Effector memory CD8-positive, alpha-beta T cell (primary cell): Measurements from ENCODE around the gene SLC6A3.

Source experiments
- ATAC-seq: fragments of 150-1000 bp; cut with Tn5 transposase; replicated peaks from 2 replicates; pipeline ENCODE4 v1.10.0; 2021; ENCODE audit warnings: mild to moderate bottlenecking, moderate library complexity
- DNase-seq, 3 experiments: peaks; one replicate each; pipeline ENCODE4 v3.0.0; 2021
- H3K27ac Mint-ChIP-seq, 2 donors: one replicate each; pipeline ENCODE4 v1.8.0; 2022; ENCODE audit warnings: mild to moderate bottlenecking in 2 of 2, mixed read lengths in 2 of 2, moderate library complexity in 2 of 2
- H3K27me3 Mint-ChIP-seq, 2 donors: one replicate each; pipeline ENCODE4 v1.8.0; 2022; ENCODE audit warnings: mixed read lengths in 2 of 2
- H3K36me3 Mint-ChIP-seq: one replicate; pipeline ENCODE4 v1.8.0; 2022; ENCODE audit warnings: mild to moderate bottlenecking, moderate library complexity, mixed read lengths; ENCODE audit not compliant: insufficient read depth
- H3K4me1 Mint-ChIP-seq, 2 donors: one replicate each; pipeline ENCODE4 v1.8.0; 2022; ENCODE audit warnings: low read depth in 2 of 2, mixed read lengths in 2 of 2
- H3K4me3 Mint-ChIP-seq, 2 donors: one replicate each; pipeline ENCODE4 v1.8.0; 2022; ENCODE audit warnings: mild to moderate bottlenecking in 2 of 2, mixed read lengths in 2 of 2, moderate library complexity in 2 of 2
- H3K9me3 Mint-ChIP-seq, 2 donors: one replicate each; pipeline ENCODE4 v1.8.0; 2022; ENCODE audit warnings: mixed read lengths in 2 of 2
- total RNA-seq, 9 experiments: gene quantifications; one replicate each; lab custom pipeline; 2026; lab: John Stamatoyannopoulos, UW

Gene SLC6A3
- 0 to 0.95 (median 0) reads per million in 9 experiments for total RNA-seq

DNA sequence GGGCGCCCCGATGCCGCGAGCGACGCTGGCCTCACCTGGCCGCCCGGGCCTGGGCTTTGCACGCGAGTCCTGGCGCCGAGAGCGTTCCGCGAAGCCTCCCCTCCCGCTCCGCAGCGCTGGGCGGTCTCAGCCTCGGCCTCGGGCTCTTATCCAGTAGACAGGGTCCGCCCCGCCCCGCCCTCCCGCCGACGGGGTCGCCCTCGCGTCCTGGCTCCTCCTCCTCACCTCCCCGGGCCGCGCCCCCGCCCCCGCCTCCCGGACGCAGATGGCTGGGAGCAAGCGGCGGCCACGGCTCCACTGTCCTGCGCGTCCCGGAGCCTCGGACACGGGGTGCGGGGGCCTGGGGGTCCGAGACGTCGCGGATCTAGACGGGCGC lies at the start of gene SLC6A3:
TSS of gene SLC6A3 (minus strand) at position 128 of the 376 bp plus-strand sequence. CDS start 2,243 bp downstream, outside the sequence.
- H3K27me3 Mint-ChIP-seq = peaks cover 41 to 77% of the 10 kb centered on the region in 2 donors
- peak; percentile 12 for ATAC-seq

DNA sequence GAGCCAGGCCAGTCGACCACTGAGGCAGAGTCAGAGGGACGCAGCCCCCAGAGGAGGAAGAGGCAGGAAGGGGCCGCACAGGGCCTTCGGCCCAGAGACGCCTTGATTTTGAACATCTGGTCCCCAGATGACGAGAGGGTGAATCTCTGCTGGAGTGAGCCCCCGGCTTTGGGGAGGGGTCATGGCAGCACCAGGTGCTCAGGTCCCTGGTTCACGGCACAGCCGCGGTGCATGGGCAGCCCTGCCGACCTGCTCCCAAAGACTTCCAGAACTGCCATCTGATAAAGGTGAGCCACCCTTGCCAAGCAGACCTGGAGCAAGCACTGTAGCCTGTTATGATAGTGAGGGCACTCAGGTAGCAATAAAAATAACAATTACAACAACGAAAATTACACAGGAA lies 48.7 kb upstream of the SLC6A3 start:
- DNase-seq = no peak
- Mint-ChIP-seq H3K4me1 (peaks cover 67 to 81% of the 10 kb centered on the region in 2 donors), H3K9me3 (no peaks in the 10 kb centered on the region), H3K27me3 (no peaks in the 10 kb centered on the region), H3K4me3 (peak overlapping the region; percentile 61 to 67), H3K27ac (peak overlapping the region; percentile 50 to 87), H3K36me3 (peaks cover 79% of the 10 kb centered on the region)
- ATAC-seq = no peak

More for the DNA sequence above, at the start of gene SLC6A3:
- no peak for DNase-seq
- no peaks in the 10 kb centered on the region for H3K36me3 Mint-ChIP-seq
- H3K27ac Mint-ChIP-seq = no peak within 1 kb of the TSS
- H3K9me3 Mint-ChIP-seq = peaks cover 2 to 7% of the 10 kb centered on the region in 2 donors
- peaks cover 29 to 34% of the 10 kb centered on the region in 2 donors for H3K4me1 Mint-ChIP-seq
- peak within 1 kb of the TSS; percentile 19 to 66 for H3K4me3 Mint-ChIP-seq

DNA sequence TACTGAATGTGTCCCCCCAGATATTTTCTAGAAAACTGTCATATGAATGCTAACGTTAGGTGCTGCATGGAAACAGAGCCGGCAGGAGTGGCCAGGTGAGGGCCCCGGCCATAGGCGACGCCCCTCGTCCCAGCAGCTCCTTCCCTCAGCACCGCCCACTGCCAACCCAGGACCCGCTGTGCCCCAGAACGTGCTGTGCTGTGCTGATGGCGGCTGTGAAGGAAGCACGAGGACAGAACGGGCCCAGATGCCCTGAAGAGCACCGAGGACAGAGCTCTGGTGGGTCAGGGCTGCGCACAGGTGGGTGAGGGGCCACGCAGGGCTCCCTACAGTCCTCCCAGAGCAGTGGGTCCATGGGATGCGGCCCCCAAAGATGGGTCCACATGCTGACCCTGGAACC lies 48.2 kb upstream of the SLC6A3 start:
- H3K27me3 Mint-ChIP-seq = no peaks in the 10 kb centered on the region
- H3K4me1 Mint-ChIP-seq = peaks cover 68 to 81% of the 10 kb centered on the region in 2 donors
- peak overlapping the region; percentile 50 to 87 for H3K27ac Mint-ChIP-seq
- H3K9me3 Mint-ChIP-seq = no peaks in the 10 kb centered on the region
- no peak for ATAC-seq
- H3K4me3 Mint-ChIP-seq = peak overlapping the region; percentile 61 to 67
- no peak for DNase-seq
- peaks cover 82% of the 10 kb centered on the region for H3K36me3 Mint-ChIP-seq

DNA sequence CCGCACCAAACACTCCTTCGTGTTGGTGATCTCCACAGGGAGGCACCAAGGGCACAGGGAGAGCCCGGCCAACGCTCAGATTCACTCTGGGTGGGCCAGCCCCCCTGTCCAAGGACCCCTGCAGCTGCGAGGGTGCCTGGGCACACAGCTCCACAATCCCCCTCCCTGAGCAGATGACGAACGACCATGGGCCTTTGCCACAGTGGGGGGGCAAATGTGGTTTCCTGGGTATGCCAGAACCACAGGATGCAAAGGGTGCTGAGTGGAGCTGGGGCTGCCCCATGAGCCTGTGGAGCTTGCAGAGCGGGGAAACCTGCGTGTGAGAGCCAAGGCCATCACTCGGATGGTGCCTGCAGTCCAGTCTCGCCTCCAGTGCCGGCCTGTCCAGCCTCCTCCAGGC lies 47.5 kb upstream of the SLC6A3 start:
- Mint-ChIP-seq H3K4me3 (peak overlapping the region; percentile 61 to 67), H3K36me3 (peaks cover 84% of the 10 kb centered on the region), H3K9me3 (no peaks in the 10 kb centered on the region), H3K27ac (peak overlapping the region; percentile 50 to 87), H3K4me1 (peaks cover 65 to 78% of the 10 kb centered on the region in 2 donors), H3K27me3 (no peaks in the 10 kb centered on the region)
- ATAC-seq (peak; percentile 35), DNase-seq (peak; percentile 34 to 49 (median 34))

DNA sequence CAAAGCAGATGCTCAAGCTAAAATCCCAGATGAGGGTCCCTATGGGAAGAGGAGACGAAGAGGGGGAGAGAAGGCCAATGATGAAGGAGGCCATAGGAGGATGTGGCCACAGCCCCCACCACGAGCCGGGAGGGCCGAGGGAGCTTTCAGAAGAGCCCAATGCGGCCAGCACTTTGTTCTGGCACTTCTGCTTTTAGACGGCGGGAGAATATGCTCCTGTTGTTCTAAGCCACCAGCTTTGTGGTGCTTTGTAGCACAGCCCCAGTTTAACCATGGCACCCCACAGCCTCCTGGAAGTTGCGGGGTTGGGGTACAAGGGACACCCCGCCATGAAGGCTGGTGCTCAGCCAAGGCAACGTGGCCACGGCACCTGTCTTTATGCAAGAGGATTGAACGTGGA lies 45.1 kb upstream of the SLC6A3 start:
- Mint-ChIP-seq H3K4me1 (peaks cover 49 to 55% of the 10 kb centered on the region in 2 donors), H3K36me3 (peaks cover 90% of the 10 kb centered on the region), H3K27me3 (no peaks in the 10 kb centered on the region), H3K27ac (peak overlapping the region; percentile 91), H3K4me3 (peak overlapping the region in 1 of 2 donors; percentile 25), H3K9me3 (no peaks in the 10 kb centered on the region)
- ATAC-seq (no peak), DNase-seq (no peak)

DNA sequence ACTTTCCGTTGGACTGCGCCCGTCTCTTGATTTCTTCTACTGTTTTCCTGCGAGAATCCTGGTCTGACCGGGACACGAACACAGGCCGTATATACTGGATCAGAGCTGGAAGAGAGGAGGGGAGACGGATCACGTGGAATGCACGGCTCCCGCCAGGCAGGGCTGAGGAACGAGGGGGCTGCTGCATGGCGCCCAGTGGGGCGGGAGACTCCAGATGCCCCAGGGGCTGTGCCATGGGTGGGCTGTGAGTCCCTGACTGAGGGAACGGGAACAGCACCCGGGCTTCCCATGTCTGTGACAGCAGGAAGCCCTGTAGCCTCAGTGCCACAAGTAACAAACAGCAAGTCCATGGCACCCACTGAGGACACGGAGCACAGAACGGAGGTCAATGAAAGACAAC lies 44.5 kb upstream of the SLC6A3 start:
- Mint-ChIP-seq H3K9me3 (no peaks in the 10 kb centered on the region), H3K27me3 (no peaks in the 10 kb centered on the region), H3K4me3 (peak overlapping the region; percentile 64 to 77), H3K27ac (peak overlapping the region; percentile 91), H3K36me3 (peaks cover 87% of the 10 kb centered on the region), H3K4me1 (peaks cover 49% of the 10 kb centered on the region in 2 donors)
- DNase-seq (no peak), ATAC-seq (no peak)

DNA sequence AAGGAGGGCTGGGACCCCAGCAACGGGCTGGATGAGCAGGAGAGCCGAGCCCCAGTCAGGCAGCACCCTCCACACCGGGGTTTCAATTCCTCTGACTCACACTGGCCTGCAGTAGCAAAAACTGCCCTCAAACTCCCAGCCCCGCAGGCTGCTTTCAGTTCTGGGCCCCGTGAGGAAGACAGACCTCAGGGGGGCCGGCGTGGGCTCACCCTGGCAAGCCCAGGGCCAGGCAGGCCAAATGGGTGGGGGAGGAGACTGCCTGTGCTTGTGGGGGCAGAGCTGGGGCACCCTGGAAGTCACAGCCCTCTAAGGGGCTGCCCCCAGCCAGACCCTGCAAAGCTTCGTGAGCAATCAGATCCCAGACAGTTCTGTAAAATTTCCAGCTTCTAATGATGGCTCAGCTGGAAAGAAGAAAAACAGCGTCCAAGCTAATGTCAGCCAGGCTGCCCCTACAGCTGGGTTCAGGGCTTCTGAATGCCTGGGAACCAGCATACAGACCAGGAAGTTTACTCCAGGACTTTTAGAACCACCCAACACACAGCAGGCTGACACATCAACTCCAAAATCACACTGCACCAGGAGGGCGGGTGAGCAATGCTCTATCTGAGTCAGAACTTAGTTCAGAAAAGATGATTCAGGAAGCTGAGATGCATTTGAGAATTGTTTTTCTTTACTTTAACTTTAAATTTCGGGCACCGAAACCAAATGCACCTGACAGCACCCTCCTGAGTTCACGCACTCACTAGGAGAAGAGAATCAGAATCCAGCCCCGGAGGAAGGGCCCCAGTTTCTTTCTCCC lies 43.8 kb upstream of the SLC6A3 start:
- peak overlapping the region; percentile 91 for H3K27ac Mint-ChIP-seq
- peaks cover 42 to 43% of the 10 kb centered on the region in 2 donors for H3K4me1 Mint-ChIP-seq
- H3K36me3 Mint-ChIP-seq = peaks cover 83% of the 10 kb centered on the region
- H3K9me3 Mint-ChIP-seq = no peaks in the 10 kb centered on the region
- ATAC-seq (peak; percentile 67), DNase-seq (peak in 1 of 3 experiments; percentile 38)
- H3K4me3 Mint-ChIP-seq = peak overlapping the region; percentile 64 to 77
- no peaks in the 10 kb centered on the region for H3K27me3 Mint-ChIP-seq

DNA sequence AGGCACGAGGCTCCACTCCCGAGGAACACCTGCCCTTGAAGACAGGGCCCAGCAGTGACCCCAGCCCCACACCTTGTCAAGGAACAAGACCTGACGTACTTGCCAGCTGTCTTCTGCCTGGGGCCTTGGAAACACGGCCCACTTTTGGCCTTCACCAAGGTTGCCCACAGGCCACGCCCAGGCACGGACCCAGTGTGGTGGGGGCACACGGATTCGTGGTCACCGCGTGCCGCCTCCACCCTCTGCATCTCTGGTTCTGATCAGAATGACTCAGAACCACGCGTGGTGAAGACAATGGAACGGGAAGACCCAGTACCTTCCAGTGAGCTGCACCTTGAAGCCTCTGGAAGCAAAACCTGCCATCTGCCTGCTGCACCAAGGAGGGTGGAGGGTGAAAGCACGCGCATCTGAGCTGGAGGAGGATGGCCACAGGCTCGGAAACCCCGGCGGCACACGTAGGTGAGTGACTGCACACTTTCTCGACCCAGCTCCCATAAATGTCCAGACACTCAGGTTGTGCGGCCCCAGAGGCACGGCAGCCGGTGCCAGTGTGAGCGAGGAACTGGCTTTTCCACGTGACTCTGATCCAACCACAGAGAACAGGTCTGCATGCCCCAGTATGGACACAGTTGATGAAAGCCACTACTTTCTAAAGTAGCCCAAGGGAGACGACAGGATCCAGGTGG lies 42.0 kb upstream of the SLC6A3 start:
- Mint-ChIP-seq H3K4me1 (peaks cover 28 to 32% of the 10 kb centered on the region in 2 donors), H3K27me3 (no peaks in the 10 kb centered on the region)
- no peak for ATAC-seq

DNA sequence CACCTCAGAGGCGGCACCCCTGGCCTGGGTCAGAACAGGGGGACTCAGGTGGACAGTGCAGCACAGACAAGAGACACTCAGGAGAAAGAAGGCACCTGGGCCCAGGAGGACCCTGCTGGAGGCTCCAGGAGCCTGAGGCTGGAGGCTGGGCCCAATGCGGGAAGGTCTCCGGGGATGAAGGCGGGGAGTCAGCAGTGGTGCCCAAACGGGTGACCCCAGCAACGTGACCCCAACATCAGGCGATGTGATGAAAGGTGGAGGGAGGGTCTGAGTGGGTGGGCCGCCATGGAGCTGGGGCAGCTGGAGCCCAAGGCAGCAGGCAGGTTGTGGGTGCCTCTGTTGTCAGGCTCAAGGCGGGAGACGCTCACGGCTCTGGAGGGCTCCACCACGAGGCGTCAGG lies 41.0 kb upstream of the SLC6A3 start:
- Mint-ChIP-seq H3K27ac (peak overlapping the region; percentile 25 to 35), H3K4me1 (peaks cover 35 to 36% of the 10 kb centered on the region in 2 donors), H3K4me3 (no peak overlapping the region), H3K9me3 (no peaks in the 10 kb centered on the region), H3K27me3 (no peaks in the 10 kb centered on the region), H3K36me3 (peaks cover 67% of the 10 kb centered on the region)
- DNase-seq = no peak
- no peak for ATAC-seq

More for the DNA sequence above, 42.0 kb upstream of the SLC6A3 start:
- no peak overlapping the region for H3K4me3 Mint-ChIP-seq
- DNase-seq = no peak
- peak overlapping the region; percentile 35 to 68 for H3K27ac Mint-ChIP-seq
- no peaks in the 10 kb centered on the region for H3K9me3 Mint-ChIP-seq
- peaks cover 76% of the 10 kb centered on the region for H3K36me3 Mint-ChIP-seq

DNA sequence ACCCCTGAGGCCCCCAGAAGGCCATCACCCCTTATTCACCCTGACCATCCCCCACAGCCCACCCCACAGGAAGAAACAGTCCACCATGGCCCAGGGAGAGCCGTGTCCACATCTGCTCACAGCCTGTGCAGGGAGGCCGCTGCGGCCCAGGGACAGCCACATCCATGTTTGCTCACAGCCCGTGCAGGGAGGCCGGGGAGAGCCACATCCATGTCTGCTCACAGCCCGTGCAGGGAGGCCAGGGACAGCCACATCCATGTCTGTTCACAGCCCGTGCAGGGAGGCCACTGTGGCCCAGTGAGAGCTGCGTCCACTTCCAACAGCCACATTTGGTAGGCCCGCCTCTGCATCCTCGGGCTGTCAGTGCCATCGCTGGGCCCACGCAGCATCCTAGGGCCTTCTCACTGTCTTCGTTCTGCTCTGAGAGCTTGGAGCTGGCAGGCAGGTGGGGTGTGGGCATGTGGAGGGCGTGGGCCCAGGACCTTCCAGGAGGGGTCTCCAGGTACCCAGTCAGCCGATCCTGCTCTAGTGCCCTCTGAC lies 40.4 kb upstream of the SLC6A3 start:
- DNase-seq = no peak
- no peaks in the 10 kb centered on the region for H3K9me3 Mint-ChIP-seq
- no peak for ATAC-seq
- H3K27ac Mint-ChIP-seq = peak overlapping the region in 1 of 2 donors; percentile 25
- H3K4me1 Mint-ChIP-seq = peaks cover 33 to 38% of the 10 kb centered on the region in 2 donors
- H3K36me3 Mint-ChIP-seq = peaks cover 61% of the 10 kb centered on the region
- no peaks in the 10 kb centered on the region for H3K27me3 Mint-ChIP-seq
- no peak overlapping the region for H3K4me3 Mint-ChIP-seq

DNA sequence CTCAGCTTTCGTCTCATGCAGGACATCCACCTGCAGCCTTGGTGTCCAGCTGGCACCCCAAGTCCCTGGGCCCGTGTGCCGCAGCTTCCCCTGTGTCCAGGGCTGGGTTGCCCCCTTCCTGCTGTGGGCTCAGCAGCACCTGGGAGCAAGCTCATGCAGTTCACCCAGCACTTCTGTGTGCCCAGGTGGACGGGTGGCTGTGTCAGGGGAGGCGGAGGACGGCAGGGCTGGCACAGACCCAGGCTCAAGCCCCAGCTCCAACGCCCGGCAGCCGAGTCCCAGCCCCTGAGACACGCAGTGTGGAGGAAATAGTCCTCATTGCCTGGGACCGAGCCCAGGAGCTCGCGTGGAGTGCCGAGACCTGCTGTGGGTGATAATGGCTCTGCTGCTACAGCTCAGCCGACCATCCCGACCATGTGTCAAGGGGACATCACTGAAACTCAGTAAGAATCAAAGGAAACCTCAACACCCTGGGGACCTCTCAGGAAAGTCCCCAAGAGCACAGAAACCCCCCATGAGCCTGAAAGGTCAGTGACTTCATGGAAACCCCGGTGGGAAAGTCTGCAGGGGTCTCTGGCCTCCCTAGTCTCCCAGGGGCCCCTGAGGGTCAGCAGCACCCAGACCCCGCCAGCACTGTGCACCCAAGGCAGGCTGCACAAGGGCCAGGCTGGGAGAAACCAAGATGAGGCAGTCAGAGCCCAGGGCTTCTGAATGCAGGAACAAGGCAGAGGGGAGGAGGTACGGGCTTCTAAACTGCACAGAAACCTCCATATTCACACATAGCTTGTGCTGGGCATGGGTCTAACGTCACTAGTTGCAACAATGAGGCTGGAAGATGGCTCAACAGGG lies 39.7 kb upstream of the SLC6A3 start:
- no peak for ATAC-seq
- Mint-ChIP-seq H3K4me3 (no peak overlapping the region), H3K9me3 (no peaks in the 10 kb centered on the region), H3K27me3 (no peaks in the 10 kb centered on the region), H3K36me3 (peaks cover 61% of the 10 kb centered on the region), H3K27ac (no peak overlapping the region), H3K4me1 (peaks cover 33 to 40% of the 10 kb centered on the region in 2 donors)
- no peak for DNase-seq

DNA sequence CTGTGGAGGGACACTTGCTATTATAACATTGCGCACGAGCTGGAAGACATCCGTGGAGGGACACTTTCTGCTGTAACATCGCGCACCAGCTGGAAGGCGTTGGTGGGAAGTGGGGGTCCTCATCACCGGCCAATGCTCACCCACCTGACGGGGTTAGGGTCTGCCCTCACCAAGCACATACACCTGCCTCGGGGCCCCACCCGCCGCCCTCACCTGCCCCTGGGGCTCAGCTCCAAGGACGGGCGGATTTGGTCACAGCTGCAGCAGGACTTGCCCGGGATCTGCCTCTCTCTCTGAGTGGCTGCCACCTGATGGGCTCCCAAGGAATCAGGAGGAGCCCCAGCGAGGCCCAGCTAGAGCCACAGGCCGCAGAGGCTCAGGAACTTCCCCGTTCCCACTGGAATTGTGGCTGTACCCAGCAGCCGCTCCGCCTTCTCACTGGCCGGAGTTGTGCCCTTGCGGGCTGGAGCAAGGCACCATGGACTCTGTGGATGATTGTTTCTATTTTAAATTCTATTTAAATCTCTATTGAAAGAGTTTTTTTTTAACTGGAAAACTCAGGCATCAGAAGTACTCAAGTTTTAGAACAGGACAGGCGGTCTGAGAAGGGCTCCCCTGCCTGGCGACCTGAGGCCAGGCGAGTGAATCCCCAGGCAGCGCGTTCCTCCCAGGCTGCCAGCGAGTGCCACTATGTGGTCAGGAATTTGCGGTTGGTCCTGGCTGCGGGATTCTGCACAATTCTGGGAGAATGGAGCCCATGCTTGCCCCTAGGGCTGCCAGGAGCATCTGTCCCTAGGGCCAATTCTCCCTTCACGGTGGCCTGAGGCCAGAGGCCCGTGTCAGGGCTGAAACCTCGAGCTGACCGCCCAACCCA lies 38.9 kb upstream of the SLC6A3 start:
- H3K9me3 Mint-ChIP-seq = no peaks in the 10 kb centered on the region
- no peak for DNase-seq
- H3K27me3 Mint-ChIP-seq = no peaks in the 10 kb centered on the region
- H3K4me3 Mint-ChIP-seq = no peak overlapping the region
- H3K36me3 Mint-ChIP-seq = peaks cover 58% of the 10 kb centered on the region
- H3K4me1 Mint-ChIP-seq = peaks cover 27 to 35% of the 10 kb centered on the region in 2 donors
- no peak for ATAC-seq
- peak overlapping the region in 1 of 2 donors; percentile 84 for H3K27ac Mint-ChIP-seq
